ENCODE results near the gene PCSK4. TPM values are rescaled to one million over a fixed set of nuclear protein-coding genes. Genes with fewer than 3 reads are reported as not detected.

The PCSK4 gene
- total RNA-seq, 6 experiments from 2014 or later = 0.34 to 1.2 (median 0.98) TPM

DNA sequence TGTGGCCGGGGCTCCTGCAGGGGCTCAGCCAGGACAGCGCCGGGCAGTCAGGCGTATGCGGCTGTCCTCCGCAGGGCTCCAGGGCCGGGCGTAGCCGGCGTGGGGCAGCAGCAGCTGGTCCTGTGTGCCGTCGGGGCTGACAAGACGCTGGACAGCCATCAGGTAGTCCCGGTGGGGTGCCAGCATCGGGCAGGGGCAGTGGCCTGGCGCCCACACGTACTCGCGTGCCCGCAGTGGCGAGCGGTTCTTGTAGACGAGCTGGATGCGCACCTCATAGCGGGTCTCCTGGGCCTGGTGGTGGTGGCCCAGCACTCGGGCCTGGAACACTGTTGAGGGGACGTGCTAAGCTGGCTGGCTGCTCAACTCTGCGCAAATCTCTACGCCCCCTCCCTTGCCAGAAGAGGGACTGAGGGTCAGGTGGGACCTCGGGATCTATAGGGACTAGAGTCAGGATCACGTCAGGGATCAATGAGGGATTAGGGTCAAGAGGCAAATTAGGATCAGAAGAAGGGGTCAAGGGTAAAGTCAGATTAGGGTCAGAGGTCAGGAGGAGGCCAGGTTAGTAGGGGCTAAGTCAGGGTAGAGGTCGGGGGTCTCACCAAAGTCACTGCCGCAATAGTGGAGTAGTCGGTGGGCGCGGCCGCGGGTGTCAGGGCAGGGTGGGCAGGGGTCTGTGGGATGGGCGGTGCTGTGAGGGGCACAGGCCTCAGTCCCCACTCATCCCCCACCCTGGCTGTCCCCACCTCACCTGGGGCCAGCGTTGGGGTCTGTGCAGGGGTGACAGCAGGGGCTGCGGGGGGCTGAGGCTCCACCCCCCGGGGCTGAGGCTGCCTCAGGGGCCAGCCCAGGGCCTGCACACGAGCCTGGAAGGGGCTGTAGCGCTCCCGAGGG, 16.1 kb upstream of the PCSK4 start:
- TF ChIP-seq, protein P1, sequence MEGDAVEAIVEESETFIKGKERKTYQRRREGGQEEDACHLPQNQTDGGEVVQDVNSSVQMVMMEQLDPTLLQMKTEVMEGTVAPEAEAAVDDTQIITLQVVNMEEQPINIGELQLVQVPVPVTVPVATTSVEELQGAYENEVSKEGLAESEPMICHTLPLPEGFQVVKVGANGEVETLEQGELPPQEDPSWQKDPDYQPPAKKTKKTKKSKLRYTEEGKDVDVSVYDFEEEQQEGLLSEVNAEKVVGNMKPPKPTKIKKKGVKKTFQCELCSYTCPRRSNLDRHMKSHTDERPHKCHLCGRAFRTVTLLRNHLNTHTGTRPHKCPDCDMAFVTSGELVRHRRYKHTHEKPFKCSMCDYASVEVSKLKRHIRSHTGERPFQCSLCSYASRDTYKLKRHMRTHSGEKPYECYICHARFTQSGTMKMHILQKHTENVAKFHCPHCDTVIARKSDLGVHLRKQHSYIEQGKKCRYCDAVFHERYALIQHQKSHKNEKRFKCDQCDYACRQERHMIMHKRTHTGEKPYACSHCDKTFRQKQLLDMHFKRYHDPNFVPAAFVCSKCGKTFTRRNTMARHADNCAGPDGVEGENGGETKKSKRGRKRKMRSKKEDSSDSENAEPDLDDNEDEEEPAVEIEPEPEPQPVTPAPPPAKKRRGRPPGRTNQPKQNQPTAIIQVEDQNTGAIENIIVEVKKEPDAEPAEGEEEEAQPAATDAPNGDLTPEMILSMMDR (IDR thresholded peaks at IDR 0.05) = no peak
- Mint-ChIP-seq H3K4me3 (no peak overlapping the region), H3K4me1 (ENCODE audit: low read depth) (peaks cover 5% of the 10 kb centered on the region; the same call in 1 of the 2 replicates), H3K27ac (no peak overlapping the region), H3K27me3 (ENCODE audit: insufficient read depth) (peaks cover 13% of the 10 kb centered on the region), H3K9me3 (0 out of 2 replicates have a peak, but pooled peaks cover 3% of the 10 kb centered on the region), H3K36me3 (ENCODE audit: low read depth) (peaks cover 6% of the 10 kb centered on the region; the same call in 1 of the 2 replicates)
- DNase-seq = no peak

DNA sequence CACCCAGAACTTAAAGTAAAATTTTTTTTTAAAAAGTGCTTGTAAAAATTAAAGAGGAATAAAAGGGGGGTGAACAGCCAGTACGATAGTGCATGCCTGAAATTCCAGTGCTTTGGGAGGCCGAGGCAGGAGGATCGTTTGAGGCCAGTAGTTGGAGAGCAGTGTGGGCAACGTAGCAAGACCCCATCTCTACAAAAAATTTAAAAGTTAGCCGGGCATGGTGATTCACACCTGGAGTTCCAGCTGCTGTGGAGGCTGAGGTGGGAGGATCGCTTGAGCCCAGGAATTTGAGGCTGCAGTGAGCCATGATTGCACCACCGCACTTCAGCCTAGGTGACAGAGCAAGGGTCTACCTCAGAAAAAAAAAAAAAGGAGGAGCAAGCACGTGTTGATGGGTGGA, 14.9 kb upstream of the PCSK4 start:
- H3K27ac Mint-ChIP-seq = no peak overlapping the region
- peaks cover 14% of the 10 kb centered on the region for H3K27me3 Mint-ChIP-seq (ENCODE audit: insufficient read depth)
- H3K9me3 Mint-ChIP-seq = 0 out of 2 replicates have a peak, but pooled peaks cover 3% of the 10 kb centered on the region
- TF ChIP-seq, protein P1 (IDR thresholded peaks at IDR 0.05) = no peak
- H3K4me1 Mint-ChIP-seq (ENCODE audit: low read depth) = peaks cover 5% of the 10 kb centered on the region; the same call in 1 of the 2 replicates
- no peak for DNase-seq
- H3K4me3 Mint-ChIP-seq = no peak overlapping the region
- peaks cover 6% of the 10 kb centered on the region; the same call in 1 of the 2 replicates for H3K36me3 Mint-ChIP-seq (ENCODE audit: low read depth)

DNA sequence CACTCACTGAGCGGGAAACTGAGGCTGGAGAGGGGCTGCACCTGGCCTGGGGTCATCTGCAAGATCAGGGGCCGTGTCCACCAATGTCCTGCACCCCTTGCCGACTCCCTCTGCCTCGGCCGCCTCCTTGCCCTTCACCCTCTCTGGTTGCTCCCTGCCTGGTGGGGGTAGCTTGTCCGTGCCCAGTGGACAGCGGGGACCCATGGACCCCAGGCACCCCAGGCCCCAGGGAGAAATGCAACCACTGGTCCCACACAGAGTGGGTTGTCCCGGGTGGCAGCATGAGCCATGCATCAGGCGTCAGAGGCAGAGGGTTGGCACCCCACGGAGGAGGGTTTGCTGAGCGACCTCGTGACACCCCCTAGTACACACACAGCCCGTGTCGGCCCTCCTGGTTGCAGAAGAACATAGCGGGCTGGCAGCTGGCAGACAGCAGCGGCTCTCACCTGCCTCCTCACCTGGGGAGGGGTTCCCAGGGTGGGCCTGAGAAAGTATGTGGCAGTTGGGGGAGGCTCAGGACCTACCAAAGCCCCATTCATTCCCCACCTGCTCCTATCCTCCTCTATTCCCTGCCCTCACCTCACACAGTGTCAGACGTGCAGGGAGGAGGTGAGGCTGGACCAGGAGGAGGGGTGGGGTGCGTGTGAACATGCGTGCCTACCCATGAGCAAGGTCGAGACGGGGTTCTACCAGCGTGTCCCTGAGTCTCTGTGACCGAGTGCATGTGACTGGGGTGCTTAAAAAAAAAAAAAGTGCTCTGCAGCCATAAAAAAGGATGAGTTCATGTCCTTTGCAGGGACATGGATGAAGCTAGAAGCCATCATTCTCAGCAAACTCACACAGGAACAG, 14.0 kb upstream of the PCSK4 start:
- TF ChIP-seq, protein P1 (IDR thresholded peaks at IDR 0.05) = no peak
- DNase-seq = no peak
- Mint-ChIP-seq H3K4me3 (no peak overlapping the region), H3K27ac (no peak overlapping the region), H3K27me3 (ENCODE audit: insufficient read depth) (peaks cover 13% of the 10 kb centered on the region), H3K9me3 (0 out of 2 replicates have a peak, but pooled peaks cover 3% of the 10 kb centered on the region), H3K4me1 (ENCODE audit: low read depth) (peaks cover 5% of the 10 kb centered on the region; the same call in 1 of the 2 replicates), H3K36me3 (ENCODE audit: low read depth) (peaks cover 6% of the 10 kb centered on the region; the same call in 1 of the 2 replicates)

DNA sequence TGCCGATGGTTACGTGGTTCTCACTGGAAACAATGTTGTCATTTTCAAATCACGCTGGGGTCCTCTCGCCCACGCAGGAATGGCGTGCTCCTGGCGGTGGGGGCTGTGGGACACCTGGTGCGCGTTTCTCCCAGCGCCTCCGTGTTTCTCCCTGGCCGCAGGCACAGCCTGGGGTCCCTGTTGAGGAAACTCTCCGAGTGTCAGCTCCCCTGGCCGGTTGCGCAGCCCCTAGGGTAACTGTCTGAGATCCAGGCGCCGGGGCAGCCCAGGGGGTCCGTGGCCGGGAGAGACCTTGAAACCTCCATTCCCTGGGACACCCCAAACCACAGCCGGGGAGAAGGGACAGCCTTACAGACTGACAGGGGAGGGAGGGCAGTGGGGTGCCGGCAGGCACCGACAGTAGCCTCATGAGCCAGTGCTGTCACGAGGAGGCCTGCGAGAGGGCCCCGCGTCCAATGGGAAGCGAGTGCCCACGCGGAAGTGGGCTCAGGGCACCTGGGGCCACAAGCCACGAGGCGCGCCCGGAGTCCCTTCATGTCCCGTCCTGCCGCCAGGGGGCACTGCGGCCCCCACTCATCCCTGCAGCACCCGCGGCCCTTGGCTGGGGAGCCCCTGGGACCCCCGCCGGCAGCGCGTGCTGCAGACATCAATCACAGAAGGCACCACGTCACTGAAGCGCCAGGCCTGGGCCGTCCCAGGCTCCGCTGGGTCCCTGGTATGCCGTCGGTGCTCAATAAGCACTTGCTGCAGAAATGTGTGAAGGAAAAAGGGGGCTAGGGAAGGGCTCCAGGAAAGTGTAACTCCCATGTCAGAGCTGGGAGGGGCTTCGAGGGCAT, 13.2 kb upstream of the PCSK4 start:
- Mint-ChIP-seq H3K4me3 (peak overlapping the region; percentile 56), H3K36me3 (ENCODE audit: low read depth) (peaks cover 6% of the 10 kb centered on the region; the same call in 1 of the 2 replicates), H3K4me1 (ENCODE audit: low read depth) (peaks cover 5% of the 10 kb centered on the region; the same call in 1 of the 2 replicates), H3K27ac (no peak overlapping the region), H3K9me3 (no peaks in the 10 kb centered on the region), H3K27me3 (ENCODE audit: insufficient read depth) (peaks cover 13% of the 10 kb centered on the region)
- DNase-seq = no peak
- TF ChIP-seq, protein P1 (IDR thresholded peaks at IDR 0.05) = peak; percentile 93
